Femur (tissue), 1 donor: ENCODE measurements around the gene FUT8.

ENCODE experiments used
- DNase-seq: peaks from one replicate; pipeline ENCODE4 v3.0.0-alpha.2; 2017

FUT8 gene

DNA sequence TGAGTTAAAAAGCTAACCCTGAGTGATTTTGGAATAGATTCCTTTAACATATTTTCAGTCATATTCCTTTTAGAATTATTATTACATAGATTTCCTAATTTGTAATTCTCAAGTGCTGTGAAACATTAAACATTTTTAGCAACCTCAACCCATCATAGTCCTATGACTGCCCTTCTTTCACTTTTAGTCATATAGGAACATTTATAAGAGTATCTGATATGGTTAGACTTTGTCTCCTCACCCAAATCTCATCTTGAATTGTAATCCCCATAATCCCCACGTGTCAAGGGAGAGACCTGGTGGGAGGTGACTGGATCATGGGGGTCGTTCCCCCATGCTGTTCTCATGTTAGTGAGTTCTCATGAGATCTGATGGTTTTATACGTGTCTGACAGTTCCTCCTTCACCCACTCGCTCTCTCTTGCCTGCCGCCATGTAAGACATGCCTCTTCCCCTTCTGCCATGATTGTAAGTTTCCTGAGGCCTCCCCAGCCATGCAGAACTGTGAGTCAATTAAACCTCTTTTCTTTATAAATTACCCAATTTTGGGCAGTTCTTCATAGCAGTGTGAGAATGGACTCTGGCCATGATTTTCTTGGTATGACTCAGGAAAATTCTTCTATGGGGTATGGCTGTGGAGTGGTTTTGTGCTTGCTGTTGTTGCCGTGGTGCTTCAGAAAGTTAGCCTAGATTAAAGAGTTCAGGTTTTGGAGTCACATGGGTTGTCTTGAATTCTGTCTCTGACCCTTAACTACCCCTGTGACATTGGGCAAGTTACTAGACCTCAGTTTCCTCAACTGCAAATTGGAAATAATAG is 83.9 kb downstream of the FUT8 start:
- no peak for DNase-seq

DNA sequence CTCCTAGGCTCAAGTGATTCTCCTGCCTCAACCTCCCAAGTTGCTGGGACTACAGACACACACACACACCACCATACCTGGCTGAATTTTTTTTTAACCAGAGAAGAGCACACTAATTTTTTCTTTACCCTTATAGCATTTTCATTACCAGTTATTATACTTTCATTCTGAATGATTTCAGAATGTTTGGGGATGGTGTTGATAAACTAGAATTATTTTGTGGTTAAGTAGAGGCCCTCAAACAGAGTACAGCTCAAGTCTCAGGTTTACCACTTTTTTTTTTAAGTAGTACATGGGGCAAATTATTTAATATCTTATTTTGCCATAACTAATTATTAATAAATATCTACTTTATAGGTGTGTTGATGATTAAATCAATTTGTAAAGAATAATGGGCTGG is 86.6 kb downstream of the FUT8 start:
- DNase-seq: no peak

DNA sequence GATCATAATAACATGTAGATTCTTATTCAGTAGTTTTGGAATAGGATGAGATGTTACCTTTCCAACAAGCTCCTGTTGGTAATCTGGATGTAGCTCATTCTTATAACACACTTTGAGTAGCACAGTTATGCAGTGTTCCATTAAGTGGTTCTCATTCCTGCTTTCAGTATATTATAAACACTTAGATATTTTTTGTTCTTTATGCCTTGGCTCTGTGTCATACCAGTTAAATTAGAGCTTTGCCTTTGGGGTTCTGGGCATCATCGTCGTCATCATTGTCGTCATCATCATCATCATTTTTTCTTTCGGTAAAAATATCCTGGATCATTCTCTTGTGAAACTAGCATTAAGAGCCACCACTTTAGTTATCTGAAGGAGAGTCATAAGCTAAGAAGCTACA is 87.5 kb downstream of the FUT8 start:
- DNase-seq: no peak

DNA sequence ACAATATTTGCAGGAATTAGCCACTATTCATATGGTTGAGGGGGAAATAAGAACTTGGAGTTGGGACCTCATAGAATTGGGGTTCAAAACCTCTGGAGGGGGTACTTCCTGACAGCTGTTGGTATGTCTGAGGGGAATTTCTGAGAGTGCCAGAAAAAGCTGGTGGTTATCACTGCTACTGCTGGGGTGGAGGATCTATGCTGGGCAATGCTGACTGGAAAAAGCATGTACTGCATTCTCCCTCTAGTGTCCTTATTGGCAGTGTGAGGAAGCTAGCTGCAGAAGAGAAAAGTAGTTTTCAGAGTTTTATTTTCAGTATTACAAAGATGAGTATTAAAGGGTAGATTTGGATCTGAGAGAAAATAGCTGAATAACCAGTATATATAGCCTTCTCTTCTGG is 88.8 kb downstream of the FUT8 start:
- DNase-seq: no peak

DNA sequence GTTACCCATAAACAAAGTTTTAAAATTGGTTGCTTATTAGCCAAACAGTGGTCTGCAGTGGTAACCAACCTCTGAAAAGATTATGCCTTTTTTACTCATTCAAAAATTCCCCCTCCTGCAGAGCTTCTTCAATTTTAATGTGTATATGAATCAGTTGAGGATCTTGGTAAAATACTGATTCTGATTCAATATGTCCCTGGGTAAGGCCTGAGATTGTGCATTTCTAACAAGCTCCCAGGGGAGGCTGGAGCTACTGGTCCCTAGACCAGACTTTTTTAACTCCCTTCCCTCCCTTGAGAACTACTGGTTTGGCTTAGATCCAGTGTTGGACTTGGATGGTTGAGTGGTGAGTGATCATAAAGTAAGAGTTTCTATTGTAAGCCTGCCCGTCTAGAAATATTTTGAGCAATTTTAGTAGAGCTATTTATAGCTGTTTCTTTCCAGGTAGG is 90.2 kb downstream of the FUT8 start:
- DNase-seq: no peak

DNA sequence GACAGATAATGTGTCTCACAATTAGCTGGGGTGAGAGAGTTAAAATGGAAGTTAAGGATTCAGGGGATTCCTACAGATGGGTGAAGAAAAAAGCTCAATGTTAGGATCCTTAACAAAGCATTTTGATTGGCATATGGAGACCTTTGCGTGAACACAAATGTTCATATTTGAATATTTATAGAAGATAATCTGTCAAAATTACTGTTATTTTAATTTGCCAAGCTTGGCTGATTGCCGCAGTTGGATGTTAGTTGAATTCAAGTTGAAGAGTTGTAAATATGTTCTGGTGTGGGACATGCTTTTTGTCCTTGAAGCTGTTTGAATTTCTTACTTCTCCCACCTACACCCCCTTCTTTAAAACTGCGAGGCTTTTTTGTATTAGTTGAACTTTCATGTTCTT is 91.2 kb downstream of the FUT8 start:
- no peak for DNase-seq

- DNase-seq: no peak
Observed at GRCh38 chr14:65506801-65507200, 94.3 kb downstream of the FUT8 start.

DNA sequence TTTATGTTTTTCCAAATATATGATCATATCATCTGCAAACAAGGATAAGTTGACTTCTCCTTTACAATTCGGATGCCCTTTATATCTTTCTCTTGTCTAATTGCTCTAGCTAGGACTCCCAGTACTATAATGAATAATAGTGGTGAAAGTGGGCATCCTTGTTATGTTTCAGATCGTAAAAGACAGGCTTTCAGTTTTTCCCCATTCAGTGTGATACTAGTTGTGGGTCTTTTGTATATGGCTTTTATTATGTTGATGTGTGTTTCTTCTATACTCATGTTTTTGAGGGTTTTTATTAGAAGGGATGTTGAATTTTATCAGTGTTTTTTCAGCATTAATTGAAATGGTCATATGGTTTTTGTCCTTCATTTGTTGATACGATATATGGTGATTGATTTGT is 97.3 kb downstream of the FUT8 start:
- no peak for DNase-seq

- no peak for DNase-seq
Observed at GRCh38 chr14:65513671-65514070, 101.1 kb downstream of the FUT8 start.

DNA sequence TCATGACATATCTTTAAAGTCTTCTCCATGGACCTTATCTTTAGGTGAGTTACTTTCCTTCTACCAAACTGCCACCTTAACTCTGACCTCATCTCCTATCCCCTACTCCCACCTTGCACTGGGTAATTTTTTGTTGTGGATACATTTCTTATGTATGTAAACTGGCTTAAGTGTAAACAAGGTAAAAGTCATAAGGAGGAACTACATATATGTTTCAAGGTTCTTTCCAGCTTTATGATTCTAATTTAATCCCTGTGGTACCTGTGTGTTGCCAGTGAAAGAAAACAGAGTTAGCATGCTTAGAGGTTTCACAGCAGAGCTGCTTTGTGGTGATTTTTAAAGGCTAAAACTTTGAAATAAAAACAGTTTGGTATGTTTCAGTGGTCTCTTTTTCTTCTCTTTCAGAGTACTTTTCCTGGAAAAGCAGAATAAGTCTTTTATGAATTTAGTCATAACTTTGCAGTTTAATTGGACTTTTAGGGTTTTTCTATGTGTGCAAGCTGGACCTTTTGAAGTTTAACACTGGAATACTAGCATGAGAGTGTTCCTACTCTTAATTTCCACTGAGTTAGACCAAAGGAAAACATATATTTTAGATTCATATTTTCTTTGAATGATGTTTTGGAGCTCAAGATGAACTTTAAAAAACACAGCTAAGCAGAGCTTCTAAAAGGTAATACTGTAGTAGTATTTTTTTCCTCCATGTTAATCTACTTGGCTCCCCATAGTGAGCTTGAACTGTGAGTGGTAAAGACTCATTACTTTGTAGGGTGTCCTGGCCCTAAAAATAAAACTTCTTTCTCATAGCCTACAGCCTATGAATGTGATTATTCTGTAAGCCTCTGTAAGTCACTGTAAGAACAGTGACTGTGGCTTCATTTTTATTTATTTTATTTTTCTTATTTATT is 105.4 kb downstream of the FUT8 start:
- no peak for DNase-seq

DNA sequence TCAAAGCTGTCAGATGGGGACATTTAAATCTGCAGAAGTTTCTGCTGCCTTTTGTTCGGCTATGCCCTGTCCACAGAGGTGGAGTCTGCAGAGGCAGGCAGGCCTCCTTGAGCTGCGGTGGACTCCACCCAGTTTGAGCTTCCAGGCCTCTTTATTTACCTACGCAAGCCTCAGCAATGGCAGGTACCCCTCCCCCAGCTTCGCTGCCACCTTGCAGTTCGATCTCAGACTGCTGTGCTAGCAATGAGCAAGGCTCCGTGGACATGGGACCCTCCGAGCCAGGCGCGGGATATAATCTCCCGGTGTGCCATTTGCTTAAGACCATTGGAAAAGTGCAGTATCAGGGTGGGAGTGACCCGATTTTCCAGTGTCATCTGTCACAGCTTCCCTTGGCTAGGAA is 115.5 kb downstream of the FUT8 start:
- DNase-seq: no peak

DNA sequence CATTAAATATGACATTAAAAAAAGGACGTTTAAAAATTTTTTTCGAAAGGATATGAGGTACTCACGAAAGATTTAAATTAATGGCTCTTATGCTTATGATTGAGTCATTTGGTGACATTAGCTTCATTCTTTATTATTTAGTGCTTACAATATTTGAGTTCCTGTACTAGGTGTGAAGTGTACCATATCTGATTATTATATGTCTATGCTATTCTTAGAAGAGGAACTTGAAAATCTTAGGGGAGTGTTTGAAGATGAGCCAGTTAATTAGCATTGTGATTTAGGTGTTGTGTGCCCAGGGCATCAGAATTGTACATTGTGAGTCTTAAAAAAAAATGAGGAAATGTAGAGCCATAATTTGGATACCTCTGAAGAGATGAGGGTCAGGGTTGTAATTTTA is 118.6 kb downstream of the FUT8 start:
- no peak for DNase-seq

DNA sequence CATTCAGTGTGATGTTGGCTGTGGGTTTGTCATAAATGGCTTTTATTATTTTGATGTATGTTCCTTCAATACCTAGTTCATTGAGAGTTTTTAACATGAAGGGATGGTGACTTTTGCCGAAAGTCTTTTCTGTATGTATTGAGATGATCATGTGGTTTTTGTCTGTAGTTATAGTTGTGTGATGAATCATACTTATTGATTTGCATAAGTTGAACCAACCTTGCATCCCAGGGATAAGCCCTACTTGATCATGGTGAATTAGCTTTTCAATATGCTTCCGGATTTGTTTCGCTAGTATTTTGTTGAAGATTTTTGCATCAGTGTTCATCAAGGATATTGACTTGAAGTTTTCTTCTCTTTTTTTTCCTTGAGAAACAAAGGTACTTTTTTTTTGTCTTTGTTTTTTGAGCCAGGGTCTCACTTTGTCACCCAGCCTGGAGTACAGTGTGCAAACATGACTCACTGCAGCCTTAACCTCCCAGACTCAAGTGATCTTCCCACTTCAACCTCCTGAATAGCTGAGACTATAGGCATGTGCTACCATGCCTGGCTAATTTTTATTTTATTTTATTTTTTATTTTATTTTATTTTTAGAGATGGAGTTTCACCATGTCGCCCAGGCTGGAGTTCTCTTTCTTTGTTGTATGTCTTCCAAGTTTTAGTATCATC is 121.3 kb downstream of the FUT8 start:
- DNase-seq: no peak

GRCh38 chr14:65536781-65537423 is 124.4 kb downstream of the FUT8 start:
- no peak for DNase-seq

- no peak for DNase-seq
Observed at GRCh38 chr14:65548878-65549277, 136.3 kb downstream of the FUT8 start.

DNA sequence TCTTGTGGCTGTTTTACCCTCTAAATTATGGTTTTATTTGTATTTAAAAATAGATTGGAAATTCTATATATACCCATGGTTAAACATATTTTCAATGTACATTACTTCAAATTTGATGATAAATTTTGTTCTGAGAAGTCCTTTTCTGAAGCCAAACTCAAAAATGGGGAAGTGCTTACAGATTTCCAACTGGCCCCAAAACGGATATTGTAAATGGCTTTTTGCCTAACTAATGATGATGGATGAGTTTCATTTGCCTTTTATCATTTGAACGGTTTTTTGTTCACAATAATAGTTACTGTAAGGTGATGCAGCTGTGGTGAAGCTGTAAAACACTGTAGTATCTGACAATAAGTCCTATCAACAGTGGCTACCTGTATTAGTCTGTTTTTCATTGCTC is 136.9 kb downstream of the FUT8 start:
- DNase-seq: no peak

GRCh38 chr14:65550779-65551643 is 138.5 kb downstream of the FUT8 start:
- no peak for DNase-seq

DNA sequence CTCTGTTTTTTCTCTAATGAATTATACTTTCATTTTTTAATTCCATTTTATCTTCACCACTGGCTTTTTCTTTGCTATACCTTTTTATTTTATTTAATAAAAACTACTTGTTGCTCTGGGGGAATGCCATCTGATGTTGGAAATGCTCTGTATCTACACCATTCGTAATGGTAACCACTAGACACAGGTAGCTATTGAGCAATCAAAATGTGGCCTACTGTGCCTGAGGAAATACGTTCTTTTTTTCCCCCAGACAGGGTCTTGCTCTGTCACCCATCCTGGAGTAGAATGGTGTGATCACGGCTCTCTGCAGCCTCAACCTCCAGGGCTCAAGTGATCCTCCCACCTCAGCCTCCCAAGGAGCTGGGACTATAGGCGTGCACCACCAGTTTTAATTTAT is 140.2 kb downstream of the FUT8 start:
- DNase-seq: no peak

- DNase-seq: no peak
Observed at GRCh38 chr14:65554837-65555236, 142.3 kb downstream of the FUT8 start.

- no peak for DNase-seq
Observed at GRCh38 chr14:65555358-65555757, 142.8 kb downstream of the FUT8 start.

DNA sequence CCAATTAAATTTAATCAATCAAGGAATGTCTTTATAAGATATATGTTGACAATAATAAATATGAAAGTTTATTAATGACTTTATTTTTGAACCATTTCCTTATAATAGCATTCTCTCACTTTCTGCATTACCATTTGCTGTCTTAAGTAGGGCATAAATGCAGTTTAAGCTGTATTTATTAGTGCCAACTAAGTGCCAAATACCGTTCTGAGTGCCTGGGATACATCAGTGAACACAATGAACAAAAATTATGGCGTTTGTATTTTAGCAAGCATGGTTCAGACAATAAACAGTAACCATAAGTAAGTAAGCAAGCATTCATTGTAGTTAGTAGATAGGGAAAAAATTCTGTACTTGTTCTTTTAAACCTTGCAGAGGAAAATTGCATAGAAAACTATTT is 145.8 kb downstream of the FUT8 start:
- no peak for DNase-seq
